Left lung (tissue), 10 donors: ENCODE results near the gene PHKA1. TPM values are rescaled to one million over a fixed set of nuclear protein-coding genes. Genes with fewer than 3 reads are reported as not detected.
A peak's percentile ranks its signal among the peaks of the same experiment; 100 is the strongest.
"Not testable (repeated sequence)": the region's sequence is repeated elsewhere in the genome, so short reads cannot be mapped to it uniquely, and the experiment has no call there.

ENCODE experiments used
- ATAC-seq: fragments of 200-7000 bp; cut with Tn5 transposase; one replicate; pipeline ENCODE4 v1.9.1; 2020; ENCODE audit warnings: moderate library complexity
- DNase-seq, 4 donors: peaks; one replicate each; pipeline ENCODE4 v3.0.0-alpha.2; 2013 to 2020
- H3K27ac ChIP-seq, 2 donors: fragments of 200-600 bp; sonication (generic) in 1 of 2; one replicate each; pipeline versions ENCODE4 v1.5.0 to v1.8.0; 2020 to 2021
- H3K27me3 ChIP-seq, 2 donors: fragments of 200-600 bp; sonication (generic) in 1 of 2; one replicate each; pipeline versions ENCODE4 v1.5.0 to v1.8.0; 2020 to 2021
- H3K36me3 ChIP-seq, 2 donors: fragments of 200-600 bp; sonication (generic) in 1 of 2; one replicate each; pipeline versions ENCODE4 v1.5.0 to v1.8.0; 2020 to 2021
- H3K4me1 ChIP-seq, 2 donors: fragments of 200-600 bp; one replicate each; pipeline ENCODE4 v1.8.0; 2021
- H3K4me3 ChIP-seq, 2 donors: fragments of 200-600 bp; sonication (generic) in 1 of 2; one replicate each; pipeline versions ENCODE4 v1.5.0 to v1.8.0; 2020 to 2021; ENCODE audit warnings: mild to moderate bottlenecking in 1 of 2
- H3K9me3 ChIP-seq, 2 donors: fragments of 200-600 bp; sonication (generic) in 1 of 2; one replicate each; pipeline versions ENCODE4 v1.5.0 to v1.8.0; 2020 to 2021
- intact Hi-C, 2 donors: fragments of 100-400 bp; cut with DNase I; formaldehyde crosslinking; loops; one replicate each; pipeline versions ENCODE4 v1.11.2 to v1.14.2; 2022
- polyA plus RNA-seq, 6 donors: library from polyadenylated mRNA; unstranded; fragments of 120-200 nt; gene quantifications; one replicate each; pipeline ENCODE4 v1.2.1, GENCODE V29; 2013; ENCODE audit not compliant: insufficient read length in 6 of 6
- total RNA-seq, 2 donors: library from RNA; stranded (reverse); fragmentation: NEBNext Ultra II Directional; extraction: Animal tissue kit (Norgen Biotek cat#: 25700); gene quantifications; one replicate each; pipeline ENCODE4 v1.2.1, GENCODE V29; 2021
- TF ChIP-seq, protein P1 (sequence below), 2 donors: fragments of 200-600 bp; sonication (generic) in 1 of 2; IDR thresholded peaks; one replicate each; pipeline versions ENCODE4 v1.5.0 to v1.8.0; 2021; ENCODE audit warnings: antibody characterized with exemption in 2 of 2
- donor health status: DM: no; HTN: yes; CAD: no.
- donor health status: DM: no; HTN: no; CAD: no.

Gene PHKA1
- total and polyA plus RNA-seq, 8 donors = 2.8 to 5.0 (median 4.5) TPM

DNA sequence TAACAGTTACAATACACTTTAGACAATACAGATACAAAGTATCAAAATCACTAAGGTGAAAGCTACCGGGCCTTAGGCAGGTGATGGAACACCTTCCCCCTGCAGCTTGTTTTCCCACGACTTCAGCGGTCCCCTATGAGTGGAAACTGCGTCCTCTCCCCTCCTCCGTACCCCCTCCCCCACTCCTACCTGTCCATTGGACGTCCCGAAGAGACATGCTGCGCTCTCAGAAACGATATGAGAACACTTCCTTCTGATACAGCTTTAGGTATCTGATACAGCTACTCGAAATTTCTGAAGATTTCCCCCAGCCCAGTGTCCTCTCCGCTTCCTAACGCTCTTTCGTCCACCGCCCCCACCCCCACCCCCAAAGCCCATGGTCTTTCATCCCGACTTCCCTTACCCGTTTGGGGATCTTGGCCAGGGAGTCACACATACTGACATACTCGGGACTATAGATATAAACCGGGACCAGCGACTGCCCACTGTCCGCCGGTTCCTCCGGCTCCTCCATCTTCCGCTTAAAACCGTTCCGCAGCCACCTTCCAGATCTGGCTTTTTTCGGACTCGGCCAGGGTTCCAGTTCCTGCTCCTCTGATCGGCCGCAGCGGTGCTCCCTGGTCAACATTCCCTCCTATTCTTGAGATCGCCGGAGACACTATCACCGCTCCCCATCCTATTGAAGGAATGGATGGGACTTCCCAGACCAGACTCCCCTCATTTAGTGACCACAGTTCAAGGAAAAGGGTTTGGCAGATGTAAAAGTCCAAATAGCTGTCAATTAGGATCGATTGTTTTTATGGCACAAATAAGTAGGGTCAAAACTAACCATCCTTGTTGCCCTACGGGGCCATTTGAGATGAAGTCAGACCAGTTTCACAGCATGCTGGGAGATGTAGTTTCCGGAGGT lies 141.6 kb downstream of the PHKA1 start, which contains the start of gene HDAC8:
Gene HDAC8 (minus strand): TSS at position 596 of the 910 bp plus-strand sequence. CDS start 82 bp downstream, at position 514.
- H3K4me1 ChIP-seq = peaks cover 0 to 3% of the 10 kb centered on the region in 2 donors
- no peaks in the 10 kb centered on the region for H3K27me3 ChIP-seq
- DNase-seq = peak; percentile 69 to 85 (median 76)
- TF ChIP-seq, protein P1, sequence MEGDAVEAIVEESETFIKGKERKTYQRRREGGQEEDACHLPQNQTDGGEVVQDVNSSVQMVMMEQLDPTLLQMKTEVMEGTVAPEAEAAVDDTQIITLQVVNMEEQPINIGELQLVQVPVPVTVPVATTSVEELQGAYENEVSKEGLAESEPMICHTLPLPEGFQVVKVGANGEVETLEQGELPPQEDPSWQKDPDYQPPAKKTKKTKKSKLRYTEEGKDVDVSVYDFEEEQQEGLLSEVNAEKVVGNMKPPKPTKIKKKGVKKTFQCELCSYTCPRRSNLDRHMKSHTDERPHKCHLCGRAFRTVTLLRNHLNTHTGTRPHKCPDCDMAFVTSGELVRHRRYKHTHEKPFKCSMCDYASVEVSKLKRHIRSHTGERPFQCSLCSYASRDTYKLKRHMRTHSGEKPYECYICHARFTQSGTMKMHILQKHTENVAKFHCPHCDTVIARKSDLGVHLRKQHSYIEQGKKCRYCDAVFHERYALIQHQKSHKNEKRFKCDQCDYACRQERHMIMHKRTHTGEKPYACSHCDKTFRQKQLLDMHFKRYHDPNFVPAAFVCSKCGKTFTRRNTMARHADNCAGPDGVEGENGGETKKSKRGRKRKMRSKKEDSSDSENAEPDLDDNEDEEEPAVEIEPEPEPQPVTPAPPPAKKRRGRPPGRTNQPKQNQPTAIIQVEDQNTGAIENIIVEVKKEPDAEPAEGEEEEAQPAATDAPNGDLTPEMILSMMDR (IDR thresholded peaks at IDR 0.05) = no peak
- peaks cover 0 to 10% of the 10 kb centered on the region in 2 donors for H3K36me3 ChIP-seq
- intact Hi-C loops = no loop called here
- no peaks in the 10 kb centered on the region for H3K9me3 ChIP-seq
- H3K27ac ChIP-seq = peak within 1 kb of the TSS; percentile 37 to 75
- H3K4me3 ChIP-seq = peak within 1 kb of the TSS; percentile 27 to 53
- ATAC-seq = peak; percentile 95

DNA sequence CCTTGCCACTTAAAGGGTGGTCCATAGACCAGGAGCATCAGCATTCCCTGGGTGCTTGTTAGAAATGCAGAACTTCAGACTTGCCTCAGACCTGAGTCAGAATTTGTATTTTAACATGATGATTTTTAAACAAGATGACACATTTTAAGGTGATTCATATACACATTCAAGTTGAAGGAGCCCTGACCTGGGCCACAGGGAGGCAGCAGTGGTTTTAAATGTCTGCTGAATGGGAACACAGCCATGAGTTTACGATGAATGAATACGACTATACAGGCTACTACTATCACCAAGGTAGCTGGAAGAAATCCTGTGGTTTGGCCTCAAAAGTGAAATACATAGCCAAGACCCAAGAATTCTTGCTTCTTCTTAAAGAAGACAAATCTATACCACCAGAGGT lies 144.3 kb downstream of the PHKA1 start:
- DNase-seq = no peak
- no peaks in the 10 kb centered on the region for H3K27me3 ChIP-seq
- no peaks in the 10 kb centered on the region for H3K9me3 ChIP-seq
- TF ChIP-seq, protein P1 (IDR thresholded peaks at IDR 0.05) = no peak
- no peak overlapping the region for H3K27ac ChIP-seq
- H3K36me3 ChIP-seq = peaks cover 0 to 23% of the 10 kb centered on the region in 2 donors
- ATAC-seq = no peak
- intact Hi-C loops = no loop called here
- H3K4me3 ChIP-seq = no peak overlapping the region
- H3K4me1 ChIP-seq = no peaks in the 10 kb centered on the region

DNA sequence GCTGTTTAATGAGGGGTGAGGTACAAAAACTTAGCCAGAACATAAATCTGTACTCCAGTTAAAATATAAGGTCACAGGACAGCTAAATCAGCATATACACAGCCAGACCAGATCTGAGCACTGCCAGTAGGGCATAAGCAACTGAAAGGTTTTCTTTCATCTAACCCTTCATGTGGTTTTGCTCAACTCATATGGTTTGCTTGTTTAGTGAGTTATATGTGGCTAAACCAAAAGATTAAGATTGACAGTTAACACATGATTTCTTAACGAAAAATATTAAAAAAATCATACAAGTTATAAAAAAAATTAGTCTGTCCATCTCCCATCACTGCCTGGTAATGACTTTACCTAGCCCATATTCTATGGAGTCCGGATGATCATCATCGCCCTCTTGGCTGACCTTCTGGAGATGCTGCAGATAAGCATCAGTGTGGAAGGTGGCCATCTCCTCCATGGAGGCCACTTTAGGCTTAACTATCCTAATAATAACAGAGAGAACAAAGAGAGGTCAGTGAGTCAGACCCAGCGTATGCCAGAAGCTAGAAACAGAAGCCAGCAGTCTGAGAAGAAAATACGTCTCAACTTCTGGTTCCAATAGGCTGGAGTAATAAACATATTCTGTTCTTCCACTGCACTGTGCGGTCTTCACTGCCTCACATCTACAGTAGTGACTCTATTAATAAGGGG lies 145.6 kb downstream of the PHKA1 start:
- H3K27ac ChIP-seq = no peak overlapping the region
- H3K27me3 ChIP-seq = no peaks in the 10 kb centered on the region
- peaks cover 0 to 32% of the 10 kb centered on the region in 2 donors for H3K36me3 ChIP-seq
- intact Hi-C loops = no loop called here
- H3K4me1 ChIP-seq = no peaks in the 10 kb centered on the region
- no peaks in the 10 kb centered on the region for H3K9me3 ChIP-seq
- no peak overlapping the region for H3K4me3 ChIP-seq
- DNase-seq = no peak
- TF ChIP-seq, protein P1 (IDR thresholded peaks at IDR 0.05) = no peak
- no peak for ATAC-seq

DNA sequence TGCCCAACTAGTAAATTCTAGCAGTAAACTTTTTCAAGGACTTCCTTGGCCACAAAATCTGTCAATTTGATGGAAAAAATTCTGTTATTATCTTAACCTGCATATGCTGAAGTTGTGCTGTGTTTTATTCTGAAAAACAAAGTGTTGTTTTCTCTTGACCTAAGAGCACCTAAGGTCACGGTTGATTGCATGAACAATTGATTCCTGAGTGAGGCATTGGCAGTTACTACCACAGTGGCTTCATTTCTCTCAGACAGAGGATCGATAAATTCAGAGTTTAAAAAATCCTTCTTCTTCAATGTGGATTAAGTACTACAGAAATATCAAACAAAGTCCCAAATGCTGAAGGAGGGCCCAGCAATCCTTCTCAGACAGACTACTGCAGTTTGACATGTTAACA lies 147.7 kb downstream of the PHKA1 start:
- ATAC-seq = no peak
- intact Hi-C loops = no loop called here

DNA sequence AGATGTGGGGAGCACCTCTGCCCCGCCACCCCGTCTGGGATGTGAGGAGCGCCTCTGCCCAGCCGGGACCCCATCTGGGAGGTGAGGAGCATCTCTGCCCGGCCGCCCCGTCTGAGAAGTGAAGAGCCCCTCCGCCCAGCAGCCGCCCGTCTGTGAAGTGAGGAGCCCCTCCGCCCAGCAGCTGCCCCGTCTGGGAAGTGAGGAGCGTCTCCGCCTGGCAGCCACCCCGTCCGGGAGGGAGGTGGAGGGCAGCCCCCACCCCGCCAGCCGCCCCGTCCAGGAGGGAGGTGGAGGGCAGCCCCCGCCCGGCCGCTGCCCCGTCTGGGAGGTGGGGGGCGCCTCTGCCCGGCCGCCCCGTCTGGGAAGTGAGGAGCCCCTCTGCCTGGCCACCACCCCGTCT lies 154.5 kb downstream of the PHKA1 start:
- DNase-seq, intact Hi-C loops, H3K9me3 ChIP-seq, ATAC-seq, H3K4me3 ChIP-seq, H3K36me3 ChIP-seq, H3K4me1 ChIP-seq, H3K27me3 ChIP-seq, H3K27ac ChIP-seq: not testable (repeated sequence)

More for the DNA sequence above, 147.7 kb downstream of the PHKA1 start:
- TF ChIP-seq, protein P1 (IDR thresholded peaks at IDR 0.05) = no peak
- DNase-seq = no peak
- H3K4me1 ChIP-seq = no peaks in the 10 kb centered on the region
- no peak overlapping the region for H3K27ac ChIP-seq
- no peaks in the 10 kb centered on the region for H3K27me3 ChIP-seq
- peaks cover 0 to 32% of the 10 kb centered on the region in 2 donors for H3K36me3 ChIP-seq
- H3K4me3 ChIP-seq = no peak overlapping the region
- no peaks in the 10 kb centered on the region for H3K9me3 ChIP-seq
